SK-N-MC (cell line): ENCODE measurements around the gene PTPN22.

Source experiments
- EZH2 ChIP-seq: fragments of 200-600 bp; sonication (generic); IDR thresholded peaks from one replicate; pipeline ENCODE4 v1.6.1; 2017; ENCODE audit warnings: antibody characterized with exemption
- FOXP2 ChIP-seq: optimal IDR thresholded peaks from 2 replicates; pipeline ENCODE3; 2011; ENCODE audit warnings: mild to moderate bottlenecking, moderate library complexity; ENCODE audit not compliant: insufficient read depth; ENCODE audit errors: extremely low read length, control extremely low read depth
- POLR2AphosphoS5 ChIP-seq: IDR thresholded peaks from 2 replicates; pipeline ENCODE4 v1.6.1; 2012; ENCODE audit warnings: mild to moderate bottlenecking, low read depth, low read length, borderline replicate concordance

DNA sequence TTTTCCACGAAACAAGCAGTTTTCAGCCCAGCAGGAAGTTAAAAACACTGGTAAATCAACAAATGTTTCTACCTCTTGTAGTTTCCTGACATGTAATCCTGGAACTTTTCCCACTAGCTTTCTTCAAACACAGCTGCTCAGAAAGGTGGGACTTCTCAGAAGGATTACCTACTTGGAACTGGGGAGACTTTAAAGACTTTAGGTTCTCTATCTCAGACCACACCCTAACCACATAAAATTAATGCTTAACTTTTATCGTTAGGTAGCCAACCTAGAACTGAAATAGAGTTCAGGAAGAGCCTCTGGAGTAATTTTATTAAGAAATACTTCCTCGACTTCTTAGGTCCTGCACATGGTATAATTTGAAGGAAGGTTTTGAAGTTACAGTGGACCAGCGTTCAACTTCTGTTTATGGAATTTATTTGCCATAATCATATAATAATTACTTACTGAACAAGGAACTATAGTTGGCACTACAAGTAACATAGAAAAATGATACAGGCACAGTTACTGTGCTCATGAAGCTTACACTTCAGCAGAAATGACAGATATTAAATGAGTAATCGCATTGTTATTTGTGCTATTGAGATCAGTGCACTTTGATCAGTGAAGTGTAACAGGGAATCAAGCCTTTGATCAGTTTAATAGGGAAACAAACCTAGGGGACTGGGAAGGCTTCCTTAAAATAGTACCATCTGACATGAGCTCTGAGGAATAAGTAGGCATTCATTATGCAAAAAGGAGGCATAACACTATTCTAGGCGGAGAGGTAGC is 16.1 kb upstream of the PTPN22 start, which contains the start of gene BCL2L15:
- TF ChIP-seq POLR2AphosphoS5 (no peak), EZH2 (no peak), FOXP2 (no peak)
